B cell (primary cell): ENCODE results near the gene ORC5. TPM values are rescaled to one million over a fixed set of nuclear protein-coding genes. Genes with fewer than 3 reads are reported as not detected.

Experiments
- ATAC-seq: fragments of 200-7000 bp; cut with Tn5 transposase; one replicate; pipeline ENCODE4 v1.10.0; 2021; ENCODE audit warnings: low read depth, mild to moderate bottlenecking, moderate number of reproducible peaks, moderate library complexity
- CTCF ChIA-PET: fragments of 350-600 bp; sonication (Branson Sonifier 250); formaldehyde crosslinking; loops from one replicate; lab custom pipeline; 2021; ENCODE audit warnings: antibody characterized with exemption, inconsistent platforms; lab: Charles Lee
- POLR2A ChIA-PET: fragments of 350-600 bp; sonication (Branson Sonifier 250); formaldehyde crosslinking; loops from one replicate; lab custom pipeline; 2021; ENCODE audit warnings: antibody characterized with exemption; lab: Charles Lee
- DNase-seq: peaks from one replicate; pipeline ENCODE4 v3.0.0; 2013
- H2AFZ ChIP-seq: 2 replicates; pipeline ENCODE4 v1.6.1; 2012; ENCODE audit warnings: mild to moderate bottlenecking, low read depth, low read length; ENCODE audit not compliant: insufficient read depth, poor library complexity, severe bottlenecking
- H3K27ac ChIP-seq, 2 donors: 1 replicate in 1 of 2; 2 replicates in 1 of 2; pipeline ENCODE4 v1.5.1; 2012 to 2013; ENCODE audit warnings: low read length in 2 of 2, mild to moderate bottlenecking in 2 of 2, moderate library complexity in 1 of 2
- H3K27me3 ChIP-seq, 4 experiments: fragments of 200-600 bp in 1 of 4; sonication (generic) in 1 of 4; replicated peaks in 1 of 4; 1 replicate in 2 of 4; 2 replicates in 2 of 4; pipeline versions ENCODE4 v1.6.1 to v1.7.0; 2013 to 2016; ENCODE audit warnings: low read length in 3 of 4, mild to moderate bottlenecking in 2 of 4, mixed read lengths in 1 of 4, moderate library complexity in 1 of 4; ENCODE audit not compliant: insufficient read depth in 4 of 4, control insufficient read depth in 3 of 4; ENCODE audit errors: control extremely low read depth in 1 of 4
- H3K36me3 ChIP-seq, 2 experiments: replicated peaks in 1 of 2; 1 replicate in 1 of 2; 2 replicates in 1 of 2; pipeline versions ENCODE4 v1.6.1 to v1.7.1; 2013; ENCODE audit warnings: low read length in 1 of 2; ENCODE audit not compliant: insufficient read depth in 2 of 2, control insufficient read depth in 1 of 2; ENCODE audit errors: control extremely low read depth in 1 of 2, extremely low read depth in 1 of 2
- H3K4me1 ChIP-seq, 2 donors: fragments of 200-600 bp in 1 of 2; sonication (generic) in 1 of 2; 1 replicate in 1 of 2; 2 replicates in 1 of 2; pipeline versions ENCODE4 v1.5.1 to v1.6.1; 2013 to 2017; ENCODE audit warnings: low read length in 2 of 2; ENCODE audit not compliant: control insufficient read depth in 2 of 2, insufficient read depth in 2 of 2
- H3K4me2 ChIP-seq: replicated peaks from 2 replicates; pipeline ENCODE3; 2012; ENCODE audit warnings: mild to moderate bottlenecking, low read depth, low read length; ENCODE audit not compliant: poor library complexity, severe bottlenecking
- H3K4me3 ChIP-seq, 5 experiments: fragments of 200-600 bp in 1 of 5; sonication (generic) in 1 of 5; 1 replicate in 3 of 5; 2 replicates in 2 of 5; pipeline versions ENCODE4 v1.5.1 to v1.7.0; 2011 to 2016; ENCODE audit warnings: low read length in 4 of 5, mild to moderate bottlenecking in 4 of 5, low read depth in 2 of 5, control low read depth in 1 of 5, moderate library complexity in 1 of 5; ENCODE audit not compliant: insufficient read depth in 1 of 5; ENCODE audit errors: control extremely low read depth in 1 of 5, extremely low read depth in 1 of 5
- H3K79me2 ChIP-seq: fragments of 200-600 bp; sonication (generic); one replicate; pipeline ENCODE4 v1.6.0; 2016; ENCODE audit warnings: low read length; ENCODE audit not compliant: control insufficient read depth, insufficient read depth
- H3K9ac ChIP-seq: fragments of 200-600 bp; sonication (generic); 2 replicates; pipeline ENCODE4 v1.6.1; 2017; ENCODE audit warnings: mild to moderate bottlenecking, low read length, moderate library complexity
- H3K9me3 ChIP-seq, 3 donors: one replicate each; pipeline versions ENCODE4 v1.6.1 to v1.7.1; 2013; ENCODE audit warnings: low read length in 2 of 3; ENCODE audit not compliant: control insufficient read depth in 2 of 3, insufficient read depth in 1 of 3; ENCODE audit errors: control extremely low read depth in 1 of 3
- H4K20me1 ChIP-seq: 2 replicates; pipeline ENCODE4 v1.6.0; 2012; ENCODE audit warnings: mild to moderate bottlenecking, low read length; ENCODE audit not compliant: insufficient read depth, control insufficient read depth, poor library complexity, severe bottlenecking
- H3K27ac Mint-ChIP-seq: one replicate; pipeline ENCODE4 v1.8.0; 2021; ENCODE audit warnings: mixed read lengths
- H3K27me3 Mint-ChIP-seq: one replicate; pipeline ENCODE4 v1.8.0; 2021; ENCODE audit warnings: mixed read lengths
- H3K4me1 Mint-ChIP-seq: one replicate; pipeline ENCODE4 v1.8.0; 2021; ENCODE audit warnings: mixed read lengths
- H3K4me3 Mint-ChIP-seq: one replicate; pipeline ENCODE4 v1.8.0; 2021; ENCODE audit warnings: mixed read lengths
- H3K9me3 Mint-ChIP-seq: one replicate; pipeline ENCODE4 v1.8.0; 2022; ENCODE audit warnings: mixed read lengths; ENCODE audit not compliant: insufficient read depth
- EZH2 ChIP-seq: IDR thresholded peaks from 2 replicates; pipeline ENCODE4 v1.6.1; 2012; ENCODE audit warnings: borderline replicate concordance, low read depth, mild to moderate bottlenecking, moderate library complexity, low read length; ENCODE audit not compliant: insufficient read depth, poor library complexity, severe bottlenecking
- WGBS: methylation state at CpG from one replicate; pipeline ENCODE4 v1.1.5; 2013; ENCODE audit warnings: missing lambda C conversion rate; ENCODE audit not compliant: insufficient coverage; 5-methylcytosine and 5-hydroxymethylcytosine counted together
- intact Hi-C: fragments of 100-400 bp; cut with micrococcal nuclease; formaldehyde crosslinking; loops from one replicate; pipeline ENCODE4 v1.10.0; 2022
- polyA plus RNA-seq: library from polyadenylated mRNA; depleted of rRNA; stranded (reverse); fragments of >200 nt; gene quantifications from 2 replicates; pipeline ENCODE4 v1.2.3, GENCODE V29; 2012
- total RNA-seq, 2 donors: library from RNA; stranded (reverse); fragments of 120-200 nt in 1 of 2; gene quantifications; 1 replicate in 1 of 2; 2 replicates in 1 of 2; pipeline versions ENCODE4 v1.2.3 to v1.2.4, GENCODE V29; 2013 to 2022
- TF ChIP-seq, protein P1 (sequence below): fragments of 200-600 bp; IDR thresholded peaks from one replicate; pipeline ENCODE4 v1.8.0; 2022; ENCODE audit warnings: antibody characterized with exemption, mild to moderate bottlenecking

The ORC5 gene
- total and polyA plus RNA-seq, 2 donors (not counting 1 experiment from before 2014, with no cell fraction given): 6.8 to 20.2 TPM

DNA sequence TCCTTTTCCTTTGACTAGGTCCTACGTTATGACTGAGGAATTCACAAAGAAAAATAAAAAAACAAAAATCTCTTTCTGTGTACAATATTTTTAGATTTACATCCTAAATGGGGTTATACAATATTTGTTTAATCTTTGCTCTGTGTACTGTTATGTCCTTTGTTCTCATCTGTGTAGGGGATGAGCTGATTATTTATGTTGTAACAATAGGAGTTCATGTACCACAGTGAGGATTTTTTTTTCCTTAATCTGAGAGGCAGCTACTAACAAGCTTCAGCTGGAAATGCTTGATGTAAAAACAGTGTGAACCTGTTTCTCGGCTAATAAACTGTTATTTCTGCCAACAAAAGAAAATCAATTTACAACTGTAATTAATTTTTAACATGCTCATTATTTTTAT, 58.0 kb downstream of the ORC5 start:
- H3K27ac Mint-ChIP-seq: no peak overlapping the region
- Histone ChIP-seq H3K4me3 (no peak overlapping the region), H3K4me2 (no peak overlapping the region), H3K4me1 (no peaks in the 10 kb centered on the region), H3K27me3 (no peaks in the 10 kb centered on the region), H3K9ac (no peak overlapping the region), H3K36me3 (peaks cover 0 to 3% of the 10 kb centered on the region in 2 experiments), H4K20me1 (no peaks in the 10 kb centered on the region), H3K27ac (no peak overlapping the region), H3K79me2 (no peaks in the 10 kb centered on the region), H2AFZ (no peak overlapping the region), H3K9me3 (no peaks in the 10 kb centered on the region)
- intact Hi-C loops: no loop called here
- H3K4me1 Mint-ChIP-seq: no peaks in the 10 kb centered on the region
- DNase-seq (no peak), ATAC-seq (no peak)
- H3K9me3 Mint-ChIP-seq: no peaks in the 10 kb centered on the region
- WGBS: no CpG with 5 or more reads among the region's 2 CpGs
- CTCF ChIA-PET: no interaction called here
- no peaks in the 10 kb centered on the region for H3K27me3 Mint-ChIP-seq
- TF ChIP-seq EZH2: no peak
- TF ChIP-seq, protein P1, sequence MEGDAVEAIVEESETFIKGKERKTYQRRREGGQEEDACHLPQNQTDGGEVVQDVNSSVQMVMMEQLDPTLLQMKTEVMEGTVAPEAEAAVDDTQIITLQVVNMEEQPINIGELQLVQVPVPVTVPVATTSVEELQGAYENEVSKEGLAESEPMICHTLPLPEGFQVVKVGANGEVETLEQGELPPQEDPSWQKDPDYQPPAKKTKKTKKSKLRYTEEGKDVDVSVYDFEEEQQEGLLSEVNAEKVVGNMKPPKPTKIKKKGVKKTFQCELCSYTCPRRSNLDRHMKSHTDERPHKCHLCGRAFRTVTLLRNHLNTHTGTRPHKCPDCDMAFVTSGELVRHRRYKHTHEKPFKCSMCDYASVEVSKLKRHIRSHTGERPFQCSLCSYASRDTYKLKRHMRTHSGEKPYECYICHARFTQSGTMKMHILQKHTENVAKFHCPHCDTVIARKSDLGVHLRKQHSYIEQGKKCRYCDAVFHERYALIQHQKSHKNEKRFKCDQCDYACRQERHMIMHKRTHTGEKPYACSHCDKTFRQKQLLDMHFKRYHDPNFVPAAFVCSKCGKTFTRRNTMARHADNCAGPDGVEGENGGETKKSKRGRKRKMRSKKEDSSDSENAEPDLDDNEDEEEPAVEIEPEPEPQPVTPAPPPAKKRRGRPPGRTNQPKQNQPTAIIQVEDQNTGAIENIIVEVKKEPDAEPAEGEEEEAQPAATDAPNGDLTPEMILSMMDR: no peak
- H3K4me3 Mint-ChIP-seq: no peak overlapping the region
- POLR2A ChIA-PET: no interaction called here

DNA sequence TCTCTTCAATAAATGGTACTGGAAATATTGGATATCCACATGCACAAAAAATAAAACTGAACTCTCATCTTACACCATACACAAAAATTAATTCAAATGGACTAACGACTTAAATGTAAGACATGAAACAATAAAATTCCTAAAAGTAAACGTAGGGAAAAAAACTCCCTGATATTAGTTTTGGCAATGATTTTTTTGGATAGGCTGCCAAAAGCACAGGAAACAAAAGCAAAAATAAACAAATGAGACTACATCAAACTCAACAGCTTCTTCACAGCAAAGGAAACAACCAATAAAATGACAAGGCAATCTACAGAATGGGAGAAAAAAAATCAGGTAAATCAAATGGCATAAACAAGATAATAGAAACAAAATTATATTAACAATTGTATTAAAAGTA, 65.7 kb downstream of the ORC5 start:
- ATAC-seq: no peak
- intact Hi-C loops: no loop called here

More for the DNA sequence above, 65.7 kb downstream of the ORC5 start:
- no CpG with 5 or more reads among the region's 2 CpGs for WGBS
- no peak overlapping the region for H3K9ac ChIP-seq
- Mint-ChIP-seq H3K4me1 (no peaks in the 10 kb centered on the region), H3K9me3 (no peaks in the 10 kb centered on the region), H3K27me3 (no peaks in the 10 kb centered on the region), H3K4me3 (no peak overlapping the region), H3K27ac (no peak overlapping the region)
- no peak for TF ChIP-seq EZH2
- TF ChIP-seq, protein P1: no peak
- CTCF ChIA-PET: no interaction called here
- H3K27ac ChIP-seq: no peak overlapping the region
- no peaks in the 10 kb centered on the region for H4K20me1 ChIP-seq
- H3K27me3 ChIP-seq: no peaks in the 10 kb centered on the region
- no peak overlapping the region for H2AFZ ChIP-seq
- DNase-seq: no peak
- no peaks in the 10 kb centered on the region for H3K79me2 ChIP-seq
- H3K9me3 ChIP-seq: no peaks in the 10 kb centered on the region
- no peak overlapping the region for H3K4me3 ChIP-seq
- H3K36me3 ChIP-seq: peaks cover 2 to 11% of the 10 kb centered on the region in 2 experiments
- H3K4me1 ChIP-seq: no peaks in the 10 kb centered on the region
- POLR2A ChIA-PET: no interaction called here
- no peak overlapping the region for H3K4me2 ChIP-seq
